ENCODE data around the gene FOXF1. TPM values are rescaled to one million over a fixed set of nuclear protein-coding genes. Genes with fewer than 3 reads are reported as not detected.

The FOXF1 gene
- total and polyA plus RNA-seq, 9 of the 15 experiments (the other 6 are each of a cell fraction or from before 2014, with no cell fraction given) = 0.04 TPM; not detected in 8

DNA sequence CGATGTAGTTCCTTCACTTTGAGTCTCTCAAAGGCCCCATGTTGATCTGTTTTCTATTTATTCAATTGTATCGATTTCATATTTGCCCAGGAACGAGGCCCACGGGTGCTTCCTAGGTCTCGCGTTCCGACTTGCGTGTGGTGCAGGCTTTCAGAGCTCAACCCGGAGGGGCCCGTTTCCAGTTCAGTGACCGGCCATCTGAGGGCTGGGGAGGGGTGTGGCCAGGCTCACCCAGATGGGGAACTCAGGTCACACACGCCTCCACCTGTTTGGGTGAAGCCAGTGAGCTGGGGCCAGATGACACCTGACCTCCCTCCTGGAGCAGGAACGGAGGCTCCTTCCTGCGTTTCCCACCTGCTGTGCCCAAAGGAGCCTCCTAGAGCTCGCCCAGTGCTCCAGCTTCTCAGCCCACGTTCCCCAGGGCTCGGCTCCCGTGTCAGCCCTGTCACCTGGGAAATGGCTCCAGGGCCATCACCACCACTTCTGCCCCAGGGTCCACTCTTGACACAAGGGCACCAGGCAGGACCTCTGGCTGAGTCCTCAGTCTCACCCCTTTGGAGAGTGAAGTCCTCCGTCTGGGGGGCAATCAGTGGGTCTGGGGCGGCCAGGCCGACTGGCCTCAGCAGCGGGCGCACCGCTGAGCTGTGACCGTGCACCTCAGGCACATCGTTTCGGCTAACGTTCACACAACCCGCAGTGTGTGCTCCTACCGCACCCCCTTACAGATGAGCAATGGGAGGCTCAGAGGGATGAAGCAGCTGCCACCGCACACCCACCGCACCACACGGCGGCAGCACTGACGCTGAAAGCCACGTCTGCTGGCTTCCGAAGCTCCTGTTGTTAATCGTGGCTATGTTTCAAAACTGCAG, 18.0 kb downstream of the FOXF1 start:
- intact Hi-C loops (cut with micrococcal nuclease) (loop anchor here (10.0 kb wide), 1 partner anchor 273 kb away; no protein-coding TSS in a partner anchor), in situ Hi-C loops (cut with MboI) (no loop called here)
- ChIA-PET CTCF (ENCODE audit: low intra/inter-chr PET ratio) (no interaction called here), POLR2A (interaction anchor here (0.5 to 0.8 kb wide), 4 partner anchors 8 to 245 kb away, joined by 3 to 4 read pairs (median 3); no protein-coding TSS in a partner anchor)
- H4K20me1 ChIP-seq (replicated peaks; ENCODE audit: control insufficient read depth, insufficient read depth, low read length) = no peaks in the 10 kb centered on the region; the same call in 1 of the 2 replicates
- no peaks in the 10 kb centered on the region for H3K36me3 ChIP-seq (ENCODE audit: control insufficient read depth, insufficient read depth, low read length)
- FAIRE-seq (no peak), DNase-seq (ENCODE audit: extremely low read depth in 1 of 4, low spot score in 3 of 4) (no peak), ATAC-seq (peak; percentile 35; the same call in 1 of the 3 replicates)
- H3K9ac ChIP-seq (ENCODE audit: insufficient read depth in 1 of 2, low read depth in 2 of 2, low read length in 2 of 2) = no peak overlapping the region
- no peak overlapping the region for H2AFZ ChIP-seq (ENCODE audit: low read depth, low read length)
- TF ChIP-seq, protein P1, sequence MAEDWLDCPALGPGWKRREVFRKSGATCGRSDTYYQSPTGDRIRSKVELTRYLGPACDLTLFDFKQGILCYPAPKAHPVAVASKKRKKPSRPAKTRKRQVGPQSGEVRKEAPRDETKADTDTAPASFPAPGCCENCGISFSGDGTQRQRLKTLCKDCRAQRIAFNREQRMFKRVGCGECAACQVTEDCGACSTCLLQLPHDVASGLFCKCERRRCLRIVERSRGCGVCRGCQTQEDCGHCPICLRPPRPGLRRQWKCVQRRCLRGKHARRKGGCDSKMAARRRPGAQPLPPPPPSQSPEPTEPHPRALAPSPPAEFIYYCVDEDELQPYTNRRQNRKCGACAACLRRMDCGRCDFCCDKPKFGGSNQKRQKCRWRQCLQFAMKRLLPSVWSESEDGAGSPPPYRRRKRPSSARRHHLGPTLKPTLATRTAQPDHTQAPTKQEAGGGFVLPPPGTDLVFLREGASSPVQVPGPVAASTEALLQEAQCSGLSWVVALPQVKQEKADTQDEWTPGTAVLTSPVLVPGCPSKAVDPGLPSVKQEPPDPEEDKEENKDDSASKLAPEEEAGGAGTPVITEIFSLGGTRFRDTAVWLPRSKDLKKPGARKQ (CRISPR knock-in tag; IDR thresholded peaks at IDR 0.05) = no peak
- TF ChIP-seq U2AF2 (optimal IDR thresholded peaks at IDR 0.05; ENCODE audit: low read depth, low read length) (no peak), FOXA1 (IDR thresholded peaks at IDR 0.05; ENCODE audit: borderline replicate concordance) (no peak), ZNF551 (CRISPR knock-in tag; IDR thresholded peaks at IDR 0.05) (no peak), CREB1 (IDR thresholded peaks at IDR 0.05) (no peak), CREB1 (CRISPR knock-in tag; IDR thresholded peaks at IDR 0.05) (no peak), ATF7 (IDR thresholded peaks at IDR 0.05) (no peak), ZNF780A (CRISPR knock-in tag; IDR thresholded peaks at IDR 0.05) (no peak)
- TF ChIP-seq, protein P2, sequence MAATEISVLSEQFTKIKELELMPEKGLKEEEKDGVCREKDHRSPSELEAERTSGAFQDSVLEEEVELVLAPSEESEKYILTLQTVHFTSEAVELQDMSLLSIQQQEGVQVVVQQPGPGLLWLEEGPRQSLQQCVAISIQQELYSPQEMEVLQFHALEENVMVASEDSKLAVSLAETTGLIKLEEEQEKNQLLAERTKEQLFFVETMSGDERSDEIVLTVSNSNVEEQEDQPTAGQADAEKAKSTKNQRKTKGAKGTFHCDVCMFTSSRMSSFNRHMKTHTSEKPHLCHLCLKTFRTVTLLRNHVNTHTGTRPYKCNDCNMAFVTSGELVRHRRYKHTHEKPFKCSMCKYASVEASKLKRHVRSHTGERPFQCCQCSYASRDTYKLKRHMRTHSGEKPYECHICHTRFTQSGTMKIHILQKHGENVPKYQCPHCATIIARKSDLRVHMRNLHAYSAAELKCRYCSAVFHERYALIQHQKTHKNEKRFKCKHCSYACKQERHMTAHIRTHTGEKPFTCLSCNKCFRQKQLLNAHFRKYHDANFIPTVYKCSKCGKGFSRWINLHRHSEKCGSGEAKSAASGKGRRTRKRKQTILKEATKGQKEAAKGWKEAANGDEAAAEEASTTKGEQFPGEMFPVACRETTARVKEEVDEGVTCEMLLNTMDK (IDR thresholded peaks at IDR 0.05; ENCODE audit: borderline replicate concordance, insufficient read depth, low read depth, low read length, poor library complexity, severe bottlenecking) = peak; percentile 49
- no peaks in the 10 kb centered on the region for H3K9me3 ChIP-seq (replicated peaks; ENCODE audit: control insufficient read depth, insufficient read depth, low read depth, low read length)
- H3K27ac ChIP-seq (ENCODE audit: extremely low read depth, low read depth, low read length) = no peak overlapping the region
- H3K9me1 ChIP-seq (ENCODE audit: control insufficient read depth, insufficient read depth, low read length) = no peaks in the 10 kb centered on the region
- H3K4me2 ChIP-seq (ENCODE audit: insufficient read depth, low read length) = no peak overlapping the region
- peaks cover 13 to 24% of the 10 kb centered on the region in 2 experiments; a peak in 4 of 5 replicates for H3K27me3 ChIP-seq (ENCODE audit: control insufficient read depth in 2 of 2, insufficient read depth in 2 of 2, low read length in 2 of 2)
- no peak overlapping the region for H3K4me3 ChIP-seq
- H3K79me2 ChIP-seq (ENCODE audit: control insufficient read depth, insufficient read depth, low read length) = no peaks in the 10 kb centered on the region
- H3K4me1 ChIP-seq (replicated peaks in 1 of 2; ENCODE audit: control insufficient read depth in 2 of 2, insufficient read depth in 2 of 2, low read length in 2 of 2) = peaks cover 0 to 6% of the 10 kb centered on the region in 2 experiments; a peak in 1 of 5 replicates
- no TSS peak for BruUV-seq (replicated peaks)
- 51% methylated on average over 37 of the region's 38 CpGs for WGBS (ENCODE audit: insufficient coverage, low coverage, missing lambda C conversion rate)

All from K562 (cell line).